D721Med (cell line): ENCODE measurements around the gene LDLRAD4.

ENCODE experiments used
- DNase-seq: peaks from one replicate; pipeline ENCODE4 v3.0.0; 2011; ENCODE audit warnings: low spot score; ENCODE audit not compliant: insufficient read length
- FAIRE-seq: peaks from 2 replicates; lab custom pipeline; 2011; peaks lifted over from hg19 to GRCh38; lab: Jason Lieb, UNC
- TF ChIP-seq, protein P1 (sequence below): IDR thresholded peaks from 2 replicates; pipeline ENCODE4 v1.5.1; 2012; ENCODE audit warnings: mild to moderate bottlenecking, control low read depth; ENCODE audit not compliant: insufficient read depth; ENCODE audit errors: missing control alignments

Gene LDLRAD4

DNA sequence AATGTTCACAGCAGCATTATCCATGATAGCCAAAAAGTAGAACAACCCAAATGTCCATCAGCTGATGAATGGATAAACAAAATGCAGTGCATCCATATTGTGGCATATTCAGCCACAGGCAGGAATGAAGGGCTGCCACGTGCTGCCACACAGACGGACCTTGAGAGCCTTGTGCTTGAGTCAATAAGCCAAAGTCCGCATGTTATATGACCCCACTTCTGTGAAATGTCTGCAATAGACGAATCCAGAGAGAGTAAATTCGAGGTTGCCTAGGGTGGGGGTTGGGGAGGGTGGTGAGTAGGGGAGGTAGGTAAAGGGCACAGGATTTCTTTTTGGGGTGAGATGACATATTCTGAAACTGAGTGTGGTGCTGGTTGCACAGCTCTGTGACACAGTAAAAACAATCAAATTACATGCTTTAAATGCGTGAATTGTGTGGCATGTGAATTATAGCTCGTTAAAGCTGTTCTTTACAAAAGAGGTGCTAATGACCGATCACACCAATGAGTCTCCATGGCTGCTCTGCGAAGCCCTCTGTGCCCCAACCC lies 38.9 kb upstream of the LDLRAD4 start:
- FAIRE-seq (no peak), DNase-seq (no peak)
- TF ChIP-seq, protein P1, sequence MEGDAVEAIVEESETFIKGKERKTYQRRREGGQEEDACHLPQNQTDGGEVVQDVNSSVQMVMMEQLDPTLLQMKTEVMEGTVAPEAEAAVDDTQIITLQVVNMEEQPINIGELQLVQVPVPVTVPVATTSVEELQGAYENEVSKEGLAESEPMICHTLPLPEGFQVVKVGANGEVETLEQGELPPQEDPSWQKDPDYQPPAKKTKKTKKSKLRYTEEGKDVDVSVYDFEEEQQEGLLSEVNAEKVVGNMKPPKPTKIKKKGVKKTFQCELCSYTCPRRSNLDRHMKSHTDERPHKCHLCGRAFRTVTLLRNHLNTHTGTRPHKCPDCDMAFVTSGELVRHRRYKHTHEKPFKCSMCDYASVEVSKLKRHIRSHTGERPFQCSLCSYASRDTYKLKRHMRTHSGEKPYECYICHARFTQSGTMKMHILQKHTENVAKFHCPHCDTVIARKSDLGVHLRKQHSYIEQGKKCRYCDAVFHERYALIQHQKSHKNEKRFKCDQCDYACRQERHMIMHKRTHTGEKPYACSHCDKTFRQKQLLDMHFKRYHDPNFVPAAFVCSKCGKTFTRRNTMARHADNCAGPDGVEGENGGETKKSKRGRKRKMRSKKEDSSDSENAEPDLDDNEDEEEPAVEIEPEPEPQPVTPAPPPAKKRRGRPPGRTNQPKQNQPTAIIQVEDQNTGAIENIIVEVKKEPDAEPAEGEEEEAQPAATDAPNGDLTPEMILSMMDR: no peak

DNA sequence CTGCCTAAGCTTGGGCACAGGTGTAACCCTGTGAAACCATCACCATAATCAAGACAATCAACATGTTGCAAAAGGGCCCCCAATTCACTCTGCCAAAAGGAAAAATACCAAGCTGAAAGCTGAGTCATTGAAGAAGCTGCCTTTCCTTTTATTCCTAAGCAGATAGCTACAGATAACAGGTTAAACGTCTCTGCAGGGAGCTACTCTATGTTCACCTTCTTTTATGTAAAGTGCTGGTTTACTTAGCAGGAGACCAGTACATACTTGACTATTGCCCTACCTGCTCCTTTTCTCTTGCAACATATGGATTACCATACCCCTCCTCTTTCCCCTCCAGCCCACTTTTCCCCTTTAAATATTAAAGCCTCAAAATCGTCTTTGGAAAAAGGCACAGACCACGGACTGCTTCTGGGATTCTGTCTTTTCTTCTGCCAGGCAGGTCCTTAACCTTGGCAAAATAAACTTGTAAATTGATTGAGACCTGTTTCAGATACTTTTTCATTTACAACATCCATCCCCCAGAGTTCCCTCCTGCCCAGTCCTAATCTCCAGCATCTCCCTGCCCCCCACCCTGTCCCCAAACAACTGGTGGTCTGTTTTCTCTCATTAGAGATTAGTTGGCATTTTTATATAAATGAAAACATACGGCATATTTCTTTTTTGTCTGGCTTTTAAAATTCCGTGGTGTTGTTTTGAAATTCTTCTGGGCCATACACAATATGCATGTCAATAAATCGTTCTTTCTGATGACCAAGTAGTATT lies 37.8 kb upstream of the LDLRAD4 start:
- TF ChIP-seq, protein P1: no peak
- DNase-seq: no peak
- FAIRE-seq: no peak

DNA sequence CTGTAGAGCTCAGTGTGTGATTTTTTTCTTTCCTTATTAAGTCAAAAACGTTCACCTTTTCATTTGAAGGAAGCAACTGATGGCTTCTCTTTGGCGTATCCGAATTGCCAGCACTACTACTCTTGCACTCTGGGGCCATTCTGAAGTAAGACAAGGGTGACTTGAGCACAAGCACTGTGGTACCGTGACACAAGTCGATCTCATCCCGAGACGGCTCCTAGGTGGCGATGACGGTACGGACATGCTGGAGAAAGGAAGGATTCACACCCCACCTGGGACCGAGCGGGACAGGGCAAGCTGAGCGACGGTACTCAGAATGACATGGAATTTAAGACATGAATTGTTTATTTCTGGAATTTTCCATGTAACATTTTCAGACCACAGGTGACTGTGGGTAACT lies 36.8 kb upstream of the LDLRAD4 start:
- FAIRE-seq: no peak
- TF ChIP-seq, protein P1: no peak
- DNase-seq: no peak

DNA sequence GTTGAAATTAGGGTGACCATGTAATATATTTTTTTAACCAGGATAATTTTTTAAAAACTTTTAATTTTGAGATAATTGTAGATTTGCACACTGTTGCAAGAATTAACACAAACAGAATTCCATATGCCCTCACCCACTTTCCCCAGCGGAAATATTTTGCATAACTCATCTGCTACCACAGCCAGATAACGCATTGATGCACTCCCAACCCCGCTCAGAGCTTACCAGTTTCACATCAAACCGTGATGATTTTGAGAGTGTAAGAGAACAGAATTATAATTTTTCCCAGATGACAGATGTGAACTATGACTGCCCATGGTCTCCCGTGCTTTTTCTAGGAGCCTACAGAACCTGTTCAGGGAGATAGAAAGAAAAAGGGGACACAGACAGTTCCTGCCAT lies 35.2 kb upstream of the LDLRAD4 start:
- TF ChIP-seq, protein P1: no peak
- DNase-seq: no peak
- FAIRE-seq: no peak

DNA sequence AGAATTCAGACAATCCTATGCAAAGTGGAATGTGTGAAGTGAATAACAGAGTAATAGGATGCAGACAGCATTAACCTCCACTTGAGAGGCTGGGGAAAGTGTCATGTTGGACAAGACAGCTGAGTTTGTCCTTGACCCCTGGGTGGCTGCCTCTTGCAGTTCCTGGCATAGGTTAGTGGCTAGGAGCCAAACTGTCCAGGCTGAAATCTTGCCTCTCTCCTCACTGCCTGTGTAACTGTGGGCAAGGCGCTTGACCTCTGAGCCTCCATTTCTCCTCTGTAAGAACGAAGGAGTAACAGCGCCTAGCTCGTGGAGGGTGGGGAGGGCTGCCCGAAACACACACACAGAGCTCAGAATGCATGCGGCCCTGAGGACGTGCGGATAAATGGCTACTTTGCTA lies 34.8 kb upstream of the LDLRAD4 start:
- TF ChIP-seq, protein P1: no peak
- FAIRE-seq (no peak), DNase-seq (no peak)

DNA sequence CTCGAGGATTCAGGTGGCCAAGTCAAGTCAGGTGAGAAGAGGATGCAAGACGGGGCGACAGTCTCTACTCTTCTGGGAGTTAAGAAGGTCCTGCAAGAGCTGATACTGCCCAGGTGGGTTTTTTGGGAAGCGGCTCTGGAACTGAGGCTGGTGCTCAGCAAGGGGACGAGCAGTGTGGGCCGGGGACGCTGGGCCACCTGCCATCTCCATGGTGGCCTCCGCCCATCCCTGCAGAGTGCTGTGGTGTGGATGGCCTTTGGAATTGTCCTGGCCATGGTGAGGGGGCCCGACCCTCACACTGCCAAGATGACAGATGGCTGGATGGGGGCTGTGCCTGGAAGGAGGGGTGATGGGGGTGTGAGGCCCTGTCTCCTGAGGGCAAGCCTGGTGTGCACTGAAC lies 34.2 kb upstream of the LDLRAD4 start:
- no peak for FAIRE-seq
- TF ChIP-seq, protein P1: no peak
- no peak for DNase-seq

DNA sequence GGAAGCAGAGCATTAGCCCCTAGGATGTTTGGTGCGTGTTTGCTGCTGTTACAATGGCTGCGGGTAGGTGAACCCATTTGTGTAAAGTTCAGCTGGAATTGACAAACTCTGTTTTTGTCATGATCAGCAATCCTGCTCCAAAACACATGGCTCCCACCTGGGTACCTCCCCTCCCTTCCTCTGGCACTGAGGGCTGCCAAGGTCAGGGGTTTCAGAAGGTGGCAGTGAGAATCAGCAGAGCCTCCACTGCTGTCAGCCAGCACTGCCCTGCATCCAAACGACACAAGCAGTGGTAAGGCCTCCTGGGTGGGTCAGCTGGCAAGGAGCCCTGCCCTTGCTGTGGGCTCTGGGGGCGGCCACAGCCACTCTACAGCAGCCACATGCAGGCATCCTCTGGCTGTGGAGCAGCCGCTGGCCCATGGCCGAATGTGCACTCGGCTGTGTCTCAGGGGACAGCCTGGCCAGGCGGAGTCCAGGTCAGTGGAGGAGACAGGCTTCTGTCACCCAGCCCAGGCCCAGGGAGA lies 32.8 kb upstream of the LDLRAD4 start:
- FAIRE-seq (no peak), DNase-seq (no peak)
- TF ChIP-seq, protein P1: no peak
